GM23338 (cell line): ENCODE results near the gene CFAP157.

Experiments
- CREB1 ChIP-seq: fragments of 250-450 bp; sonication (Bioruptor Pico); IDR thresholded peaks from 2 replicates; pipeline ENCODE4 v1.5.0; 2020; ENCODE audit warnings: low read depth, mild to moderate bottlenecking, moderate library complexity
- CTCF ChIP-seq, 2 experiments: fragments of 200-600 bp in 1 of 2; sonication (generic) in 1 of 2; conservative IDR thresholded peaks; 2 replicates each; pipeline versions ENCODE4 v1.5.1 to v1.6.1; 2016 to 2017; ENCODE audit warnings: antibody characterized with exemption in 2 of 2, low read depth in 2 of 2, mild to moderate bottlenecking in 2 of 2, moderate library complexity in 1 of 2
- EZH2 ChIP-seq: fragments of 200-600 bp; sonication (generic); IDR thresholded peaks from one replicate; pipeline ENCODE4 v1.8.0; 2017; ENCODE audit warnings: antibody characterized with exemption, mild to moderate bottlenecking, low read depth; ENCODE audit not compliant: unreplicated experiment
- POLR2AphosphoS5 ChIP-seq: IDR thresholded peaks from 2 replicates; pipeline ENCODE4 v1.6.1; 2016; ENCODE audit warnings: antibody characterized with exemption, low read depth

- no peak for TF ChIP-seq EZH2
- no peak for TF ChIP-seq CTCF (conservative IDR thresholded peaks at IDR 0.05; ENCODE audit: low read depth in 2 of 2)
- no peak for TF ChIP-seq CREB1 (CRISPR knock-in tag)
- no peak for TF ChIP-seq POLR2AphosphoS5
Measured at GRCh38 chr9:127721391-127721821, 14.6 kb downstream of the CFAP157 start.
